A172 (cell line): ENCODE data around the gene RNF212B. TPM values are rescaled to one million over a fixed set of nuclear protein-coding genes. Genes with fewer than 3 reads are reported as not detected.

Experiments used
- DNase-seq: peaks from one replicate; pipeline ENCODE4 v3.0.0-alpha.2; 2015; ENCODE audit warnings: low spot score
- total RNA-seq: library from RNA; depleted of rRNA; stranded (reverse); fragments of >200 nt; shearing (Covaris generic); gene quantifications from 2 replicates; pipeline ENCODE4 v1.2.3, GENCODE V29; 2014

RNF212B gene
- total RNA-seq, 1 experiment from 2014 or later: not detected

- DNase-seq: no peak
Observed at GRCh38 chr14:23296012-23296777, 58.5 kb downstream of the RNF212B start.

- DNase-seq: no peak
Observed at GRCh38 chr14:23297096-23297495, 59.4 kb downstream of the RNF212B start.

- no peak for DNase-seq
Observed at GRCh38 chr14:23297611-23298277, 60.0 kb downstream of the RNF212B start.

GRCh38 chr14:23299211-23299957 is 61.6 kb downstream of the RNF212B start:
- peak; percentile 27 for DNase-seq

- no peak for DNase-seq
Observed at GRCh38 chr14:23299986-23300686, 62.4 kb downstream of the RNF212B start.

GRCh38 chr14:23300687-23301223 is 63.0 kb downstream of the RNF212B start:
- peak; percentile 8 for DNase-seq

- DNase-seq: peak; percentile 88
Observed at GRCh38 chr14:23301288-23301968, 63.7 kb downstream of the RNF212B start.

- DNase-seq: no peak
Observed at GRCh38 chr14:23301969-23302289, 64.2 kb downstream of the RNF212B start.

GRCh38 chr14:23302290-23303225 is 64.8 kb downstream of the RNF212B start, which contains the start of gene PPP1R3E:
Gene PPP1R3E, minus strand, starts transcription at chr14:23302859. Its CDS starts 283 bp downstream, at chr14:23302576.
- DNase-seq: peak; percentile 16

GRCh38 chr14:23306412-23307145 is 68.8 kb downstream of the RNF212B start, which contains the start of gene BCL2L2:
Gene BCL2L2, plus strand, starts transcription at chr14:23306833. Its CDS starts 935 bp downstream, at chr14:23307768.
- peak; percentile 78 for DNase-seq

- no peak for DNase-seq
Observed at GRCh38 chr14:23307146-23307530, 69.4 kb downstream of the RNF212B start.

- peak; percentile 8 for DNase-seq
Observed at GRCh38 chr14:23307687-23308644, 70.2 kb downstream of the RNF212B start.

- no peak for DNase-seq
Observed at GRCh38 chr14:23308721-23309445, 71.1 kb downstream of the RNF212B start.

GRCh38 chr14:23310546-23310945 is 72.8 kb downstream of the RNF212B start:
- DNase-seq: no peak

- no peak for DNase-seq
Observed at GRCh38 chr14:23316300-23316699, 78.6 kb downstream of the RNF212B start.

GRCh38 chr14:23319746-23320583 is 82.2 kb downstream of the RNF212B start:
- no peak for DNase-seq
